ENCODE data around the gene DAB2IP.

DAB2IP gene

DNA sequence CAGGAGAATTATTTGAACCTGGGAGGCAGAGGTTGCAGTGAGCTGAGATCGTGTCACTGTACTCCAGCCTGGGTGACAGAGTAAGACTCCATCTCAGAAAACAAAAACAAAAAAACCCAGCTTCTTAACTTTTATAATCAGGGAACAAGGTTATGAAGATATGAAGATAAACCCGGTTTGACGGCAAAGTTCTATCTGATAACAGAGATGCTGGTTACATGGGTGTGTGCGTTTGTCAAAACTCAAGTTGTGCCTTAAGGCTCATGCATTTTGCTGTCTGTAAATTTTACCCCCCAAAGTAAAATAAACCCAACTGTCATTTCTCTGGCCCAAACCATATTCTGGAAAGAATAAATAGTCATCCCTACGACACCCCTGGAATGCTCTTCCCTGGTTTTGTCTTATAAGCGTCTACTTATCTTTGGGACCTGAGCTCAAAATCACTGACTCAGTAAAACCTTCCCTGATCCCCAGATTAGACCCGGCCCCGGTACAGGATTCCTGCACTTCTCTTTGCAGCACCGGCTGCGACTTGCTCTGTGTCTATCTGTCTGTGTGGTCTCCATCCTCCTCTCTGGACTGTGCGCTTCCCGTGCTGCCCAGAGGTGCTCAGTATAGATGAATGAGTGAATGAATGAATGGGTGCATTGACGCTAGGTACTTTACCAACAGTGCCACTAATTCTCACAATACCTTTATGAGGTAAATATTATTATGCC is 172.2 kb downstream of the DAB2IP start:
- DNase-seq: no peak

DNA sequence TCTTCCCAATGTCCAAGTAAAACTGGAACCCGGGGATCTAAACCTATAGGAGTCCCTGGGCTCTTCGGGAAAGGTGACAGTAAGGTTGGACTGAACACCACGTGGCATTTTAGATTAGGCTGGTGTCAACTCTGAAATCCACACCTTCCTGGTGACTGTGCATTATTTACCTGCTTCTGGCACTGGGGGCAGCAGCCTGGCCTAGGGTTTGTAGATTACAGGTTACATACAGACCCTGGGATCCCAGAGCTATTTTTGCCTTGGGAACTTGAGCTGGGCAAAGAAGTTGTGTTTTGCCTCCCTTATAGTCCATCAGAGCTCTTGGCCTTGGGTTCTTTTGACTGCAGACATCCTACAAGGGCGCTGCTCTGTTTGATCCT is 173.2 kb downstream of the DAB2IP start:
- DNase-seq: no peak

DNA sequence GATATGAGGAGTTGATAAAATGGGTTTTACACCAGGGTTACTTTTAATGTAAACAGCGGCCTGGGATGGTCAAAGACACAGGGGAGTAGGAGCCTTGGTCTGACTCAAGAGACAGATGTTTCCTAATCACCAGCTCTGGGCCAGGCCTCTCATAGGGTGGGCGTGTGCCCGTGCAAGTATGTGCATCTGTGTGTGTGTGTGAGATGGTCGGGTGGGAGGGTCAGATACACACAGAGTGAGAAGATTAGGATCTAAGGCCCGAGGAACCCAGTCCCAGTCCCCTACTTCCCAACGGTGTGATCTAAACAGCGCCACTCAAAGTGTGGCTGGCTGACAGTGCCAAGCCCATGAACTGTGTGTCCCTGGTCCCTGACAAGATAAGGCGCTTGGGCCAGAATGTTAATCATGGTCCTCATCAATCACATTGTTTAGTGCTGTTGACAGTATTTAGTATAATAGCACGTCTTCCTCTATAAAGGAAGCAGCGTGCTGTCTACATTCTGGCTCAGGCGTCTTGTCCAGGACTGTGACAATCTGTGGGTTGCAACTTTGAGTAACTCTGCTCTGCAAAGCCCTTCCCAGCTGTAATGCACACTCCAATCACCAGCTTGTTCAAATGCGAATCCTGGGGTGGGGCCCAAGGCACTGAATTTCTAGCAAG is 173.7 kb downstream of the DAB2IP start:
- DNase-seq: no peak

DNA sequence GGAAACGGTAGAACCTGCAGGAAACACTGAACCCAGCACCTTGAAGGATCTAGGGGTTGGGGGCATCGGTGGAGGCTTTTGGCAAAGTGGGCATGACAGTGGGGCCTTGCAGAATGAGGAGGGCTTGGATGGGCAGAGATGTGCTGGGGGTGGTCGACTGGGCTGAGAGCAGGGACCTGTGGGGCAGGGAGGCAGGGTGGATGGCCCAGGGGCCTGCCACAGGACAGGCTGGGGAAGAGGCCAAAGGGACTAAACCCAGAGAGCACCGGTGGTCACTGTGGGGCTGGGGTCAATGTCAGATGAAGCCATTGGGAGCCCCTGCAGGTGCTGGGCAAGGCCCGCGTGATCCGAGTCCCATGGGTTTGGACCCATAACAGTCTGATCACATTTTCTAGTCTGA is 175.3 kb downstream of the DAB2IP start:
- no peak for DNase-seq

DNA sequence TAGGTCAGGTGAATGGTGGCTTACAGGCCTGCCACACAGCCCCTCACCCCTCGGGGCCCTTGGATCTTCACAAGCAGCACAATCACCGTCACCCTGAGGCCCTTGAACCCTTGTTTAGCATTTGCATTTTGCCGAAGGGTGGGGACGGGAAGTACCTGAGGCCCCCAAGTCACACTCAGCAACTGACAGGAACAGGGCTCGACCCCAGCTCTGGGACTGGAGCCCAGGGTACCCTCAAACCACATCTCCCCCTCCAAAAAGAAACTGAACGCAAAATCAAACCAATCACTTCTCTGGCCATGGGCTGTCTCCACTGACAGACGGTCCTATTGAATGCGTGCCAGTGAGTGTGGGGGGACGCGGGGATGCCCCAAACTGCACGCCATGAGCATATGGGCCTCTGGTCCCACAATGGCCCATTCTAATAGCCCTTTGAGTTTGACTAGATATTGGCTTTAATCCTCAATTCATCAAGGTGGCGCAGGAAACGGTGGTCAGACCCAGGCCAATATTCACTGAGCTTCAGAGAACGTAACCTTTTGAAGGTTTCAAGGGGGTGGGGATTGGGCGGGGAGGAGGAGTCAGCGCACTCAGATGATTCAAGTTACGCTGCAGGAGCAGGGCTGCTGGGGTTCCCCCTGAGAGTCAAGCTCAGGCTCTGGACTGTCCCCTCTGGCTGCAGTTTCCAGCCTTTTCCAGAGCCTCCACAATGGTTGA is 176.0 kb downstream of the DAB2IP start:
- no peak for DNase-seq

DNA sequence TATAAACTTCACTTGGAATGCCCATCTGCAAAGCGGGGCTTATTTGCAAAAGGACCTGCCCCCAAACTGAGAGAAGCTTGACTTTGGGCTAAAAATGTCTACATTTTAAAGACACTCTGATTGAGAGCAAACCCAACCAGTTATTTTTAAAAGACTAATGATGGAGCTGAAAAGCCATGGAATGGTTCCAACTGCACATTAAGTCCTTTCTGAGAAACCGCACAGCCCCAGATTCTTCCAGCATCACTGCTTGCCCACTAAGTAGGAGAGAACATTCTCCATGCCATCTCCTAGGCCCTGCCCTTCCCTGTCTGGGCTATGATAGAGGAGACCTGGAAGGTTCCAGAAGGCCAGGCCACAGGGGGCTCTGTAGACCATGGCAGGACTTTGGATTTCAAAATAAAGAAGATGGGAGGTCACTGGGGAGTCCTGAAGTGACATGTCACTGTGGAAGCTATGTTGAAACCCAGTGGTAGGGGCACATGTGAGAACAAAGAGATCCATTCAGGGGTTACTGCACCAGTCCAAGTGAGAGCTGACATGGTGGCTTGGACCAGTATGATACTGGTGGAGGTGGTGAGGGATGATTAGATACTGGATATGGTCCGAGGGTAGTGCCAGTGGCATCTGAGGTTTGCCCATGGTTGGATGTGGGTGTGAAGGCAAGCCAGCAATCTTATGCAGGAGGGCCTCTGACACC is 179.2 kb downstream of the DAB2IP start:
- DNase-seq: no peak

DNA sequence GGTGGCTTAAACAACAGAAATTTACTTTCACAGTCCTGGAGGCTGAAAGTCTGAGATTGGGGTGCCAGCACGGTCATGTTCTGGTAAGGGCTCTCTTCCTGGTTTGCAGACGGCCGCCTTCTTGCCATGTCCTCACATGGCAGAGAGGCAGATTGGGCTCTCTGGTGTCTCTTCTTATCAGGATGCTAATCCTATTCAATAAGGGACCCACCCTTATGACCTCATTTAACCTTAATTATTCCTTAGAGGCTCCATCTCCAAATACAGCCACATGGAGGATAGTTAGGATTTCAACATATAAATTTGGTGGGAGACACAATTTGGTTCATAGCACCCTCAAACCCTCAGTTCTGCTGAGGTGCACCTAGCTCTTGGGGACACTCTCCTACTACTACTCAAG is 180.4 kb downstream of the DAB2IP start:
- DNase-seq: no peak

DNA sequence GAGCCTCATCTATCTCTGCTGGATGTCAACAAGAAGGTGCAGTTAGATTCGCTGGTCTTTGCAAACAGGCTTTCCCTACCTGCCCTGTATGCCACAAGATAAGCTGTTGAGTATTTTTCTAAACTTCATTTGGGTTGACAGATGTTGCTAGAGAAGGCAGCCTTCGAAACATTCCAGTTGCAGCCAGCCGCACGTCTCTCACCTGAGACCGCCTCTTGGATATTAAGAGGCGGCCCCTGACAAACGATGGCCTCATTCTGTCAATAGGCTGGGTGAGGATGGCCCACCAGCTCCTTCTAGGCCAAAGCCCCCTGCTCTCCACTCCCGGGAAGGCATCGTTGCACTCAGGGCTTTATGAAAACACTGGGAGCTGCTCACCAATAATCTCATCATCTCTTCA is 181.6 kb downstream of the DAB2IP start:
- no peak for DNase-seq
